PFSK-1 (cell line): ENCODE data around the gene AMMECR1.

Experiments
- FOXP2 ChIP-seq: optimal IDR thresholded peaks from 2 replicates; pipeline ENCODE3; 2011; ENCODE audit warnings: borderline replicate concordance, control low read depth, inconsistent platforms; ENCODE audit not compliant: insufficient read depth; ENCODE audit errors: extremely low read length, extremely low read depth
- POLR2AphosphoS5 ChIP-seq: IDR thresholded peaks from 2 replicates; pipeline ENCODE4 v1.6.1; 2012; ENCODE audit warnings: low read depth, mild to moderate bottlenecking, control low read depth, low read length, moderate library complexity
- SIN3A ChIP-seq: IDR thresholded peaks from 2 replicates; pipeline ENCODE4 v1.6.1; 2012; ENCODE audit warnings: mild to moderate bottlenecking, low read length, moderate library complexity, borderline replicate concordance; ENCODE audit not compliant: insufficient read depth
- TAF1 ChIP-seq: IDR thresholded peaks from 2 replicates; pipeline ENCODE4 v1.6.1; 2012; ENCODE audit warnings: low read length, control low read depth, borderline replicate concordance; ENCODE audit not compliant: insufficient read depth
- TF ChIP-seq, protein P1 (sequence below), 2 experiments: IDR thresholded peaks; 2 replicates each; pipeline versions ENCODE4 v1.6.1 to v1.8.0; 2011 to 2012; ENCODE audit warnings: low read depth in 2 of 2, low read length in 2 of 2, control low read depth in 1 of 2, inconsistent platforms in 1 of 2, mild to moderate bottlenecking in 1 of 2, moderate library complexity in 1 of 2; ENCODE audit not compliant: insufficient read depth in 1 of 2

AMMECR1 gene

DNA sequence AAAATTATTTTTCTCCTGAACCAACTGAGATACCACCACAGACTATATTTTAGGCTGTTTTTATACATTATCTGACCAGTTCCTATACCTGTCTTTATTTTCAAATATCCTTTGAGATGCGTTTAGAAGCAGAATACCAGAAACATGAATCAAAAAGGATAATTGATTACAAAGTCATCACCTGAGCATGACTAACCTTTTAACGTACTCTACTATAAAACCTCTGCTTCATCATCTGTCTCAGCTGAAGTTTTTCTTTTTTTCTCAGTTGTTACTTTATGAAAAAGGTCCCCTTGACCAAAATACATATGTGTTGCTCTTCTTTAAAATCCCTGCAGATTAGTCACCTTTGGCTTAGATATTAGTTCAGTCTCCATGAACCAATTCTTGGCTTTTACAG is 109.8 kb downstream of the AMMECR1 start:
- TF ChIP-seq FOXP2 (no peak), SIN3A (no peak), POLR2AphosphoS5 (no peak), TAF1 (no peak)
- TF ChIP-seq, protein P1, sequence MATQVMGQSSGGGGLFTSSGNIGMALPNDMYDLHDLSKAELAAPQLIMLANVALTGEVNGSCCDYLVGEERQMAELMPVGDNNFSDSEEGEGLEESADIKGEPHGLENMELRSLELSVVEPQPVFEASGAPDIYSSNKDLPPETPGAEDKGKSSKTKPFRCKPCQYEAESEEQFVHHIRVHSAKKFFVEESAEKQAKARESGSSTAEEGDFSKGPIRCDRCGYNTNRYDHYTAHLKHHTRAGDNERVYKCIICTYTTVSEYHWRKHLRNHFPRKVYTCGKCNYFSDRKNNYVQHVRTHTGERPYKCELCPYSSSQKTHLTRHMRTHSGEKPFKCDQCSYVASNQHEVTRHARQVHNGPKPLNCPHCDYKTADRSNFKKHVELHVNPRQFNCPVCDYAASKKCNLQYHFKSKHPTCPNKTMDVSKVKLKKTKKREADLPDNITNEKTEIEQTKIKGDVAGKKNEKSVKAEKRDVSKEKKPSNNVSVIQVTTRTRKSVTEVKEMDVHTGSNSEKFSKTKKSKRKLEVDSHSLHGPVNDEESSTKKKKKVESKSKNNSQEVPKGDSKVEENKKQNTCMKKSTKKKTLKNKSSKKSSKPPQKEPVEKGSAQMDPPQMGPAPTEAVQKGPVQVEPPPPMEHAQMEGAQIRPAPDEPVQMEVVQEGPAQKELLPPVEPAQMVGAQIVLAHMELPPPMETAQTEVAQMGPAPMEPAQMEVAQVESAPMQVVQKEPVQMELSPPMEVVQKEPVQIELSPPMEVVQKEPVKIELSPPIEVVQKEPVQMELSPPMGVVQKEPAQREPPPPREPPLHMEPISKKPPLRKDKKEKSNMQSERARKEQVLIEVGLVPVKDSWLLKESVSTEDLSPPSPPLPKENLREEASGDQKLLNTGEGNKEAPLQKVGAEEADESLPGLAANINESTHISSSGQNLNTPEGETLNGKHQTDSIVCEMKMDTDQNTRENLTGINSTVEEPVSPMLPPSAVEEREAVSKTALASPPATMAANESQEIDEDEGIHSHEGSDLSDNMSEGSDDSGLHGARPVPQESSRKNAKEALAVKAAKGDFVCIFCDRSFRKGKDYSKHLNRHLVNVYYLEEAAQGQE (IDR thresholded peaks at IDR 0.05; ENCODE audit: insufficient read depth in 1 of 2, low read depth in 2 of 2, low read length in 2 of 2), result no peak

- TF ChIP-seq POLR2AphosphoS5, result no peak
- no peak for TF ChIP-seq TAF1
- TF ChIP-seq SIN3A, result no peak
- no peak for TF ChIP-seq FOXP2
- TF ChIP-seq, protein P1 (IDR thresholded peaks at IDR 0.05; ENCODE audit: insufficient read depth in 1 of 2, low read depth in 2 of 2, low read length in 2 of 2), result no peak
Measured at GRCh38 chrX:110204986-110205385, 112.9 kb downstream of the AMMECR1 start.

GRCh38 chrX:110201799-110202198 is 116.1 kb downstream of the AMMECR1 start:
- TF ChIP-seq SIN3A, result no peak
- no peak for TF ChIP-seq POLR2AphosphoS5
- no peak for TF ChIP-seq TAF1
- TF ChIP-seq FOXP2, result no peak
- TF ChIP-seq, protein P1 (IDR thresholded peaks at IDR 0.05; ENCODE audit: insufficient read depth in 1 of 2, low read depth in 2 of 2, low read length in 2 of 2), result no peak

DNA sequence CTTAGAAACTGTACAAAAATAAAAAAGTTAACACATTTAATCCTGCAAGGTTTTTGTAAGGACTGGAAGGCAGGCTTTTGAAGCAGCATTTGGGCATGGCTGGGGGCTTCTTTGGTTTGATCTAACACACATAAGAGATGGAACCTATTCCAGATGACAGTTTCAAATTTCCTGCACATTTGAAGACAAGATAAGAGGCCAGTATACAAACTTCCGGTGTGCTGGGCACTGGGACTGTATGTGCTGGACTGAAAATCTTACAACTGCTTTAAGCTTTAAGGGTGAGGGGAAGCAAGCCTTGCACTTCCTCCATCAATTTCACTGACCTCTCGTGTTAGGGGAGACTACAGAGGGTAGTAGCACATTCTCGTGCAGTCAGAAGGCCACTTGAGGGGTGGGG is 122.9 kb downstream of the AMMECR1 start:
- TF ChIP-seq, protein P1 (IDR thresholded peaks at IDR 0.05; ENCODE audit: insufficient read depth in 1 of 2, low read depth in 2 of 2, low read length in 2 of 2), result no peak
- TF ChIP-seq TAF1, result no peak
- no peak for TF ChIP-seq FOXP2
- no peak for TF ChIP-seq SIN3A
- TF ChIP-seq POLR2AphosphoS5, result no peak

- TF ChIP-seq FOXP2 (no peak), TAF1 (no peak), POLR2AphosphoS5 (no peak), SIN3A (no peak)
- TF ChIP-seq, protein P1 (IDR thresholded peaks at IDR 0.05; ENCODE audit: insufficient read depth in 1 of 2, low read depth in 2 of 2, low read length in 2 of 2), result no peak
Measured at GRCh38 chrX:110192516-110192915, 125.4 kb downstream of the AMMECR1 start.
